ENCODE data around the gene FLVCR1.

GRCh38 chr1:212816567-212817278 is 41.4 kb upstream of the FLVCR1 start:
- TF ChIP-seq CTCF (IDR thresholded peaks at IDR 0.05), result no peak
- TF ChIP-seq POLR2AphosphoS5 (IDR thresholded peaks at IDR 0.05), result no peak
- TF ChIP-seq POLR2A (IDR thresholded peaks at IDR 0.05), result no peak

Measured in upper lobe of left lung (tissue), 4 donors.